HG03108 (cell line): ENCODE measurements around the gene GALNT18.

Experiments used
- ATAC-seq: cut with Tn5 transposase; IDR thresholded peaks from one replicate; pipeline ENCODE4 v1.9.1; 2021; ENCODE audit warnings: moderate library complexity; ENCODE audit not compliant: unreplicated experiment

The GALNT18 gene

DNA sequence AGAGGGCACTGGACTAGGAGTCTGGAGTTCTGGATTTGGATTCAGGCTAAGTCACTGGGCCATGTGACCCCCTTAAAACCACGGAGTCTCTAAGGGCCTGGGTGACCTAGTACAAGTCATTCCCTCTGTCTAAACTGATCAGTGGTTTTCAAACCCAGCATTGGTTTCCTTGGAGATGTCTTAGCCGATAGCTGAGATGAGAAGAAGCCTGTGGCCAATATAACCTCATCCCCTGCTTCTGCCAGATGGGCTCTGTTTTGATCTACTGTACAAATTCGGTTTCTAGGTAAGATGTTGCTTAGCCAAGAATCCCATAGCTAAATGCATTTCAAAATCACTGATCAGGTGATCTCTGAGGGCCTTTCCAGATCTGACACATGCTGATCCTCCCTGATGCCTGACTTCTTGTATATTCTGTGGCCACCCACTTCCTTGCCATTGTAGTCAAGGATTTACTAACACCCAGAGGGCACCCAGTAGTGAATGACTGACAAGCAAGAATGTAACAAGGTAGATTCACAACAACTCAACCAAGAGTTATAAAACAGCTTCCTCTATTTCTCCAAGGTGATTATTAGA lies 53.1 kb downstream of the GALNT18 start:
- ATAC-seq: no peak

DNA sequence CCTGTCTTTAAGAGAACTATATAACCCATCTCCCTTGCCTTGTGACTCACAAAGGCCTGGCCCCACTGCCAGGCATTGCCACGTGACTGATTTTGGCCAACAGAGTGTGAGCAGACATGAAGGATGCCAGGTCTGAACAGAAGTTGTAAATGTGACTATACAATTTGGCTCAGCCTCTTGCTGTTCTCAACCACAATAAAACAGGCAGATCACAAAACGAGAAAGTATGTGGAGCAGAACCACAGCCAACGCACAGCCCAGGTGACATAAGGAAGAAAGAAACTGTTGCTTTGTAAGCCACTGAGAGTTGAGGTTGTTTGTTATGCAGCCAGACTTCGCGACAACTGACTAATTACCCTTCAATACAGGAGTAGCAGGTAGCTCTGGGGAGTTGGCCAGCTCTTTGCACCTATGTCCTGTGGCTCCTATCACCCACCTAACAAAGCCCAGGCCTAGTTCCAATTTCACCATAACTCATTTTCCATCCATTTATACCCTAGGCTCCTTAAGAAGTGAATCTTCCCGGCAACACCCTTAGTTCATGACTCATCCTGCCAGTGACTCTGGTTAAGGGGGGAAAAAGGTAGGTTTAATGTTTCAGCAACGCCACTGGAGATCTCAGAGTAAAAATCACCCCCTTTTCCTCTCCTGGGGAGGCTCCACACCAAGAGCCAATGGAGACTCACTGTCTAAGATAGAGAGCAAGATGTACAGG lies 53.7 kb downstream of the GALNT18 start:
- ATAC-seq: no peak

DNA sequence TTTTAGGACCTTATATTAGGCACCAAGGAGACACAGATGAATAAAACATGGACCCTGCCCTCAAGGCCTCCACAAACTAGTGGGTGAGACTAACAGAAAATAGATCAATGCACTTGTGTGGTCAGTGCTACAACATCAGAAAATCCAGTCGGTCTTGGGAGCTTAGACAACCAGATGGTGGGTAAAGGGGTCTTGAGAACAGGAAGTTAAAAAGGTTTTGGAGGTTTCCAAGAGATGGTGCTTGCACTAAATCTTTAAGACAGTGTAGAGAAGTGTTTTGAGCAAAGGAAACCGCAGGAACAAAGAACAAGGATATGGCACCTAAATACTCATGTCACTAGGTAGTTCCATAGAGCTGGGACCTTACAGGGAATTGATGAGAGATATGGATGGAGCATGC lies 56.2 kb downstream of the GALNT18 start:
- no peak for ATAC-seq

DNA sequence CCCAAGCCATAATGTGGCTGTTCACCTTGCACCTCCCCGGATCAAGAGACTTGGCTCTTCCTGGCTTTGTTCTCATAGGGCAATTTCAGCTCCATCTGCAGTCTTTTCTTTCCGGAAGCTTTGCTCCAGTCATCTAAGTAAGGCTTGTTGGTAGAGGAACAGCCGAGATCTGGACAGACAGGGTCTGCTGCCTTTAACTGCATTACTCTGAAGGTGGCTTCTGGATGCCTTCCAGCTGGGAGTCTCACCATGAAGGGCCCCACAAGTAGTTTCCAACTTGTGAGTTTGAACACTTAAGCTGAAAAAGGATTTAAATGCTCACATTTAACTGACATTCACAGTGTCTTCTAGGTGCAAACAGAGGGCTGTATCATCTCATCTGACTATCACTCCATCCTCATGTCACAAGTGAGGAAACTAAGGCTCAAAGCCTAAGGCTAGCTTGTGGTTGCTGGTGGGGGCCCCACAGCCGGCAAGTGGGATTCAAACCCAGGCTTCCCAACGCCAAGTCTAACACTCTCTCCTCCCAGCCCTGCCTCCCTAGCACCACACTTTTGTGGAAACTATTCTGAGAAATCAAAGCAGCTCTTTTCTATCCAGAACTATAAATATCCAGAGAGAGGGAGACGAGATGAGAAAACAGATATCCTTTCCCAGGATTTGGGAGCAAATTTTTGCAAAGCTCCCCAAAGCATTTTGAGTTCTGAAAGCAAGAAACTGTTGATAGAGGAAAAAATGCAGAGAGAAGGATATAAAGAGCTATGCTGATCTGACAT lies 58.4 kb downstream of the GALNT18 start:
- no peak for ATAC-seq

DNA sequence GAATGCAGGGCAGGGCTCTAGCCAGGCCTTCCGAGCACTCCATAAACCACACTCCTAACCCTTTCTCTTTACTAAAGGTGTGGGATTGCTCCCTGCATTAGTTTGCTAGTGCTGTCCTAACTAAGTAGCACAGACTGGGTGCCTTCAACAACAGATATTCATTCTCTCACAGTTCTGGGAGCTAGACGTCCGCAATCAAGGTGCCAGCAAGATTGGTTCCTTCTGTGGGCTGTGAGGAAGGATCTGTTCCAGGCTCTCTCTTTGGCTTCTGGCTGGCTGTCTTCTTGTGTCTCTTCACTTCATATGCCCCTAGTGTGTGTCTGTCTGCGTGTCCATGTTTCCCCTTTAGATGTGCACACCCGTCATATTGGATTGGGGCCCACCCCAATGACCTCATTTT lies 59.8 kb downstream of the GALNT18 start:
- ATAC-seq: no peak

DNA sequence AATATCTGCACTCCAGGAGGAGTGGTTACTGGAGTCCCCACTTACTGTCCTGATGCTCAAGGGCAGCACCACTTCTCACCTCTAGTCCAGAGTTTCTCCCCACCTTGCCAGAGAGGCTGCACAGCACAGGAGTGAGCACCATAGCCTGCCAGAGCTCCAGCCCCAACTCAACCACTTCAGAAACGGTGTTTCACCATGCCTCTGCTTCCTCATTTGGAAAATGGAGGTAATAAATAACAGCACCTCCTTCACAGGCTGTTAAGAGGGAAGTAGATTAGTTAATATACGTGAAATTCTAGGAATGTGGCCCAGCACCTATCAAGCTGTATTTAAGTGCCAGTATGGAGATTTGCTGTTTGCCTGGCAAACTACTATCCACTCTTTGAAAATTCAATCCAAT lies 63.0 kb downstream of the GALNT18 start:
- no peak for ATAC-seq

DNA sequence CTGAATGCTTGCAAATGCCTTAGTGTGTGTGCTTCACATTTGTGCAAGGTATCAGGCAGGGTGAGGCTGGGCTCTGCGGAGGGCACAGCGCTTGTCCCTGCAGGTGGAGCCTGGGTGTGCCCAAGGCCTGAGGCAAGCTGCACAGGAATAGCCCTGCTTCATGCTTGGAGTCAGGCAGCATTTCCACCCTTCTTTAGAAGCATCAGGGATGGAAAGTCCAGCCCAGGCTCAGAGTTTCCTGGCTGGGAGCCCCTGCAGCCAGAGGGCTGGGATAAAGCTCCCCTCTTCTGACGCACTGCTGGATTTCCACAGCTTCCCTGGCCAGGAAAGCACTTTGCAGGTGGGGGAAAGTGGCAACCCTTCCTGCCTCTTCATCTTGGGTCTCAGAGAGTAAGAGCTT lies 63.4 kb downstream of the GALNT18 start:
- ATAC-seq: no peak

DNA sequence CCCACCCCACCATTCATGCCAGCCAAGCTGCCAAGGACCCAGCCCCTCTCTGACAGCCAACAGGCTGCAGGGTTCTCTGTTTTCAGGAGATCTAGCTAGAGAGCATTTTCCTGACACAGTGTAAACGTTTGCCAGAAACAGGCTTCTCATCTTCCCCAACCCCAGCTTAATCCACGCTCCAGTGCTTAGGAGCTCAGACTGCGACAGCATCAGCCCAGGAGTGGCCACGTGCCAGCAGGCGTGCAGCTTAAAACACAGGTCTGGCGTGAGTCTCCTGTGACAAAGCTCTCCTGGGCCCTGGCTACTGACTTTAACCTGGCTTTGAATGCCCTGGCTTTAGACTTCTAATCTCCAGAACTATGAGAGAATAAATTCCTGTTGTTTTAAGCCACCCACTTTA lies 66.6 kb downstream of the GALNT18 start:
- no peak for ATAC-seq

DNA sequence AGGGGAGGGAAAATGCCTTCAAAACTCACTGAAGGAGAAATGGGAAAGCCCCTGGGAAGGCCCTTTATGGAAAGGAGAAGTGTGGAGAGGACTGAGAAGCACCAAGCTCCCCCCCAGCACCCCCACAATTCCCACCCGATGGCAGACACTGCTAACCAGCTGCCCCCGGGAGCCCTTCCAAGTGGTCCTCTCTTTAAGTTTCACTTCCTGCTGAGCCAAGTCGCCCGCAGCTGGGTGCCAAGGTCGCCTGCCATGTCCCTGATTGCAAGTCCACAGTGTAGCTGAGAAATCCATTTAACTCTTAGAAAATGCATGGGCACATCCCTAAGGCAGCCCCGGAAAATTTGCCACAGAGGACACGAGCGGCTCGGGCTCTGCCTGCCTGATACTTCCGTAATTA lies 68.2 kb downstream of the GALNT18 start:
- ATAC-seq: no peak

DNA sequence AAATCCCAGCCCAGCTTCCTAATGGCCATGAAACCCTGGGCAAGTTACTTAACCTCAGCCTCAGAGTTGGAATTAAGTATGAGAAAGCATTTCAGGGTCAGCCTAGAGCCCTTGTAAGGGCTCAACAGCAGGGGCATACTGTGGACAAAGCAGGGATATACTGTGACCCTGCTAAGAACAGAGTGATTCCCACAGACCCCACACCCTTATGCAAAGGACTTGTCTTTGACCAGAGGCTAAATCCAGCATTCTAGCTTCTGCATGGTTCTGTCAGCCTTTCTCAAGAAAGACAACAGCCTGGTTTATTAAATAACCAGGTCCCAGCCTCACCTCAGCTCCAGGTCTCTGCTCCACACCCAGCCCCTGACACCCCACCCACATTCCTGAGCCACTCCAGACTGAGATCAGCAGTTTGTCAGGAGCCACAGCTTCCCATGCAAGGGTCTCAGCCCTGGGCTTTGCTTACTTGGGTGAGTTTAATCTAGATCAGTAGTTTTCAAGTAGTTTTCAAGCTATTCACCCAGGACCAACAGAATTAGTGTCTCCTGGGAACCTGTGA lies 69.2 kb downstream of the GALNT18 start:
- no peak for ATAC-seq

DNA sequence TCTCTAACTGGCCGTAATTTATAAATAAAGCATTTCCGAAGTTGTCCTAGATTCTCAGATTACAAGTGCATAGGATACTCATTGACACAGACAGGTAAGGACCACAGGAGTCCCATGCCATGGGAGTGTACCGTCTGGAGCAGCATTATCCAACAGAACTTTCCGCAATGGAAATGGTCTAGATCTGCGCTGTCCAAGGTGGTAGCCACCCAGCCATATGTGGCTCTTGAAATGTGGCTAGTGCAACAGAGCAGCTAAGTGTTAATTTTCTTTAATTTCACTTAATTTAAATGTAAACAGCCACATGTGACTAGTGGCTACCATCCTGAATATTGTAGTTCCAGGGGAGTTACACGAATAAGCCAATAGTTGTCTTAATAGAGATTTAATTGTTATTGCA lies 71.3 kb downstream of the GALNT18 start:
- no peak for ATAC-seq

DNA sequence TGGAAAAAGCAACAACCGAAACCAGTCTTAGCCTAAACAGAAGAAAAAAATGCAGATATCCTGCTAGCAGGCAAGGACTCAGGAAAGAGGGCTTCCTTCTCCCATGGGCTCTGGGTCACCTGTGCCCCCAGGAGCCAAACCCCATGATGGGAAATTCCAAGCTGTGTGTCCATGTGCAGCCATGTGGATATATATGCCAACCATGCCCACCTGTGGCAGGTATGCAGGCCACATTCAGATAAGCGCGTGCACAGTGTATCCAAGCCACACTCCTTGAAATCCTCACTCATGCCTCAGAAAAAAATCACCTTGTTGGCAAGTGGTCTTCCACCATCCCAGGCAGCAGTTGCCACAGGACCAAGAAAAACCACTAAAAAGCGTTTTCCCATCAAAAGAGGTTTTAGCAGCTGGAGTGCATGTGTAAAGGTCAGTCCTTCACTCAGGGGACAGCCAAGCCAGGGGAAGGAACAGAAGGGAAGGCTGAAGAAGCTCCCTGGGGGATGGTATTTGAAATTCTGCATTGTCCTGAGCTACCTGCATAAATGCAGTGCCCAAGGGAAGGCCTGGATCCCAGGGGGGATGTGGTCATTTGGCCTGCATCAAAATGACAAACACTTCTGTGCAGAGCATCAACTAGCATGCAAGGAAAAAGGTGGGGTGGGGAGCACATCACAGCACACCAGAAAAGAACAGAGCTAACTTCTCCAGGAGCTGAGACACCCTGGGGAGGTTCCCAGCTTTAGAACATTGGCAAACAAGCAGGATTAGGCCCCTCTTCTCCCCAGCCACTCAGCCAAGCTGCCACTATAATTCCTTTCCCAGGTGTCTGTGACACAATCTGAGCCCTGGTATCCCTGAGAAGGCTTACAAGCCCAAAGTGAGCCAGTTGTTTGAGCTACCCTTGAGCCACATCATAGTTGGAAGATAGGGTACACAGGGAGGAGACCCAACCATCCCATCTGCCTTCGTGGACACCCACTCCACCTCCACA lies 76.2 kb downstream of the GALNT18 start:
- ATAC-seq: no peak

DNA sequence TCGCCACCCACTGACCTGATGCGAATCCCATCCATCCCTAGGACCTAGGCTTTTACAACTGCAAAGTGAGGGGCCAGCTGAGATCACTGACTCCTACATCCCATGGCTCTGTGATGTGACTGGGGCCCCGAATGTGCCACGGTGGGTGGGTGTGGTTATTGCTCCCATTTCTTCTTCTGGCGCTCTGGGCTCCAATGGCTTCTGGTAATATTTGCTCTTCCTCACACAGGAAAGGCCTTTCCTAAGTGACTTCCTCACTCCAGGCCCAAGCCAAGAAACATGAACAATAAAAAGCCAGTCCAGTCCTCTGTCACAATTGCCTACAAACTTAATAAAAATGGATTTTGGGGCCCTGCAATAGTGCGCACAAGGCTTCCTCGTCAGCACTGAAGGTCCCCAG lies 78.1 kb downstream of the GALNT18 start:
- ATAC-seq: no peak

DNA sequence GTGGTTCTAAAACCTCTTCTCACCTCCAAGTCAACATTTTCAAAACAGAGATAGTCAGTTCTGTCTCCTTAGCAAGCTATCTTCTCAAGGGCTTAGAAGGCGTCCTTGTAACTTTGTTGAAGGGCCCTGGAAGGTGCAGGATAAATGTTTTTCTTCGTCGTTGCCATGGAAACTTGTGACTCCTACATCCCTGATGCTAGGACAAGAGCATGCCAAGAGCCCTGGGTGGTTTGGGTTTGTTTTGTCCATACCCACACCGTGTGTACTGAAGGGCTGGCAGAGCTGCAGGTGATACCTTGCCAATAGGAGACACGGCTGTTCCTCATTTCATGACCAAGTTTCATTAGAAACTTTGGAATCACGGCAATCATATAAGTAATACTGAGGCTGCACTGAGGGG lies 81.6 kb downstream of the GALNT18 start:
- ATAC-seq: no peak

DNA sequence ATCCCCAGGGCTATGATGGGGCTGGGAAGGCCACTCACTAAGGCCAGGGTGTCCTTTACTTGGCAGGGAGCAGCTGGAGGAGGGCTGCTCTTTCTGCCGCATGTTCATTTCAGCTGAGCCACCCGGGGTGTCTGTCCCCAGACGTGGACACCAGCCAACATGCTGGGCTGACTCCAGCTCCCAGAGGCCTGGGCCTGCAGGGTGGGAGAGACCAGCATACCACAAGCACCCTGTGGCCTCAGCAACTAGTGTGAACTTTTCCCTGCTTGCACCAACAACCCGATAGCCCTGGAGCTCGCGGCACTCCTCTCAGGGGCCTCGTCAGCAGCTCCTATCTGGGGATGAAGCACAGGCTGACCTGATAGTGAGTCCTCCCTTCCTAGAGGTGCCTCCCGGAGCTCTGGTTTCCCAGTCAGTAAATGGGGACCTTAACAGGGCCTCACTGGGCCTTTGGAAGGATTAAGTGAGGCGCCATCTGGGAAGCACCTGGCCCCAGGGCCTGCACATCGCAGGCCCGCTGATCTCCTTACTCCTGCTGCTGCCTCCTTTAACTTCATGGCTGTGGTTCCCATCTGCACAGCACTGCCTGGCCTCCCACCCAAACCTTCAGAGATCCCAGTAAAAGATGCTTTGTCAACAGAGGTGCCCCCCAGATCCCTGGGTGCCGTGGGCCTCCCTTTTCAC lies 83.4 kb downstream of the GALNT18 start:
- no peak for ATAC-seq

DNA sequence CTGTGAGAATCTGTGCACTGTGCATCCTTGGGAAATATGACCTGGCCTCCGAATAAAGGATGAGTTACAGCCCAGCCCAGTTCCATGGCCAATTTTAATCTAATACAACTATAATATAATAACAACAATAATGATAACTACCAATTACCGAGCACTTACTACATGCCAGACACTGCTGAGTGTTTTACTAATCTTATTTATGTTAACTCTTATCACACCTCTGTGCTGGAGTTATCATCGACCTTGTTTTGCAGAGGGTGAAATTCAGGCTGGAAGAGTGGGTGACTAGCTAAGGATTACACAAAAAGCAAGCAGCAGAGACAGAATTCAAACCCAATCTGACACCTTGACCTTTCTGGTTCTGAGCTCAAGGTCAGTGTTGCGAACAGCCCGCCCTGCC lies 83.9 kb downstream of the GALNT18 start:
- ATAC-seq: no peak

DNA sequence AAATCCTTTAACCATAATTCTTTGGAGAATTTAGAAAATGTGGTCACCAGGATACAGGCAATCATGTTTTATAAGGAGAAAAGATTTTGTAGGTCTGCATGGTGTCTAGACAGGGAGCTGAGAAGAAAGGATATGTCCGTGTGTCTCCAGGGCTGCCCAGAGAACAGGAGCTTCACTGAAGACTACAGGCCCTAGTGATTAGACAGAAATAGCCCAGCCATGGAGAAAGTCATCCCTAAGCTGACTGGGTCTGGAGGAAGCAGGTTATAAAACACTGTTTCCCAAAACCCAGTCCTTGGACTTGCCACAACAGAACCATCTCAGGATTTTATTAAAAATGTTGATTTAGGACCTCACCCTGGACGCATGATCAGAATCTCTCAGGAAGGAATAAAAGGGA lies 84.4 kb downstream of the GALNT18 start:
- no peak for ATAC-seq

DNA sequence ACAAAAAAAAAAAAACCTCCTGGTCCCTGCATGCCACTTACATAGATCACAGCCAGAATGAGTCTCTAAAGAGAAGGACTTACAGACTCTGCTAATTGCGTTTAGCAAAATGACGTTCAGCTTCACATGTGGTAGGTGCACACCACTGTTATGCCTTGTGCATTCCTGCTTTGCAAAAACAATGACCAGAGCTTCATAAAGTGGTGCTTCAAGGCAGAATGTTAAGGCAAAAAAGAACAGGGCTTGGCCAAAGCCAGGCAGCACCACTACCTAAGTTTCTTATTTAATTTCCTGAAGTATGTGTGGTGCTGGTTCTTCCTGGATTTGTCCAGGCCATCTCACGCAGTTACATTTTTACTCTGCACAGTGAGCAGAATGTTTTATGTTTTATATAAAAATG lies 85.2 kb downstream of the GALNT18 start:
- ATAC-seq: no peak

DNA sequence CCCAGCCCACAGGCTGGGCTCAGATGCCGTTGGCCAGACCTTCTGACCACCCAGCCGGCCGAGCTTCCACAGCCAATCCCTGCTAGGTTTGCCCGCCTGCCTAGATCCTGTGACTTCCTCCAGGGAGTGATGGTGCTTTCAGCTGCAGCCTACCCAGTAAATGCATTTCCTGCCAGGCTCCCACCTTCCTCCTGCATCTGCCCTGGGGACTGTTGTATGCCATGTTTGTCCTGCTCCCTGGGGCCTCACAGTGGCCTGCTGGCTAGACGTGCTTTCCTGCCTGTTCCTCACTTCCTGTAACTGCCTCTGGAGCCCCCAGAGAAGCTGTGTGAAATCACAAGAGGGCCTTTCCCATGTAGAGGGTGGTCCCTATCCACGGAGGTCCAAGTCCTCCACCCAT lies 86.2 kb downstream of the GALNT18 start:
- no peak for ATAC-seq

DNA sequence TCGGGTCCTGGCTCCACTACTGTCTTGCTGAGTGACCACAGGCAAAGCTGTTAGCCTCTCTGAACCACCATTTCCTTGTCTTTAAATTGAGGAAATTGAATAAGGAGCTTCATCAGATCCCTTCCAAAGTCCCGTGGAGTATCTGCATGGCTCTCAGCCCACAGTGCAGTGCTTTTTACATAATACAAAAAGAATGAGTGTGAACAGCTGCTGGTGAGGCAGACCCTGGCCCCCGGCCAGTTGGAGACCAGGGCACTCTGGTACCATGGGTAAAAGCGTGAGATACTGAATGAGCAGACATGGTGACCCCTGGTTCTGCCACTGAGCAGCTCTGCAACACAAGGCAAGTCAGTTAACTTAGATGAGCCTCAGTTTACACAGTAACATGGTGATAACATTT lies 86.8 kb downstream of the GALNT18 start:
- ATAC-seq: no peak
